K562 (cell line): Measurements from ENCODE around the gene ASS1. TPM values are rescaled to one million over a fixed set of nuclear protein-coding genes. Genes with fewer than 3 reads are reported as not detected.
A peak's percentile ranks its signal among the peaks of the same experiment; 100 is the strongest.

ENCODE experiments used
- BRCA1 ChIP-seq, 2 experiments: fragments of 450-650 bp in 1 of 2; sonication (generic) in 1 of 2; formaldehyde crosslinking in 1 of 2; IDR thresholded peaks; 2 replicates each; pipeline versions ENCODE4 v1.5.0 to v1.6.1; 2017 to 2020; ENCODE audit warnings: mild to moderate bottlenecking in 1 of 2, missing genetic modification reagents in 1 of 2
- ETV5 ChIP-seq: sonication (generic); formaldehyde crosslinking; IDR thresholded peaks from 2 replicates; pipeline ENCODE4 v1.4.0; 2020; ENCODE audit warnings: low read depth, mild to moderate bottlenecking, missing genetic modification reagents
- FOS ChIP-seq: IDR thresholded peaks from 3 replicates; pipeline ENCODE4 v1.6.1; 2011; ENCODE audit not compliant: insufficient read length; ENCODE audit errors: extremely low read depth
- HLTF ChIP-seq: fragments of 450-650 bp; IDR thresholded peaks from 2 replicates; pipeline ENCODE4 v1.6.1; 2016
- MCM2 ChIP-seq: fragments of 450-650 bp; IDR thresholded peaks from 2 replicates; pipeline ENCODE4 v1.6.1; 2017; ENCODE audit warnings: low read depth, mild to moderate bottlenecking
- MNT ChIP-seq, 2 experiments: fragments of 450-650 bp; conservative IDR thresholded peaks; 2 replicates each; pipeline ENCODE4 v1.6.1; 2017; ENCODE audit warnings: mild to moderate bottlenecking in 2 of 2, moderate library complexity in 2 of 2
- NEUROD1 ChIP-seq: fragments of 150-350 bp; IDR thresholded peaks from 2 replicates; pipeline ENCODE4 v1.6.1; 2014; ENCODE audit warnings: borderline replicate concordance, low read length, low read depth; ENCODE audit not compliant: partially characterized antibody
- NFIC ChIP-seq: fragments of 450-650 bp; IDR thresholded peaks from 2 replicates; pipeline ENCODE4 v1.6.1; 2017; ENCODE audit warnings: mild to moderate bottlenecking, inconsistent platforms
- PBX2 ChIP-seq, 2 experiments: IDR thresholded peaks in 1 of 2; conservative IDR thresholded peaks in 1 of 2; 2 replicates each; pipeline ENCODE4 v1.6.1; 2016; ENCODE audit warnings: low read depth in 2 of 2, mild to moderate bottlenecking in 1 of 2, missing compliant biosample characterization in 1 of 2, missing genetic modification characterization in 1 of 2, moderate library complexity in 1 of 2
- PHB ChIP-seq: fragments of 250-450 bp; sonication (Bioruptor Pico); IDR thresholded peaks from 2 replicates; pipeline ENCODE4 v1.5.0; 2021
- ZBTB40 ChIP-seq, 2 experiments: fragments of 450-650 bp in 1 of 2; sonication (generic) in 1 of 2; formaldehyde crosslinking in 1 of 2; IDR thresholded peaks; 2 replicates each; pipeline versions ENCODE4 v1.7.1 to v1.9.0; 2016 to 2022; ENCODE audit warnings: inconsistent platforms in 1 of 2, mild to moderate bottlenecking in 1 of 2, missing genetic modification reagents in 1 of 2
- ZNF23 ChIP-seq: fragments of 250-450 bp; sonication (Bioruptor Pico); IDR thresholded peaks from 2 replicates; pipeline ENCODE4 v1.4.0; 2020; ENCODE audit warnings: mild to moderate bottlenecking
- ZNF384 ChIP-seq: IDR thresholded peaks from 2 replicates; pipeline ENCODE4 v1.6.1; 2012; ENCODE audit warnings: low read depth, low read length, improper control_type of control experiment
- polyA plus RNA-seq, 8 experiments: library from polyadenylated mRNA; depleted of rRNA in 4 of 8; stranded (reverse) in 5 of 8; unstranded in 3 of 8; fragments of >200 nt; fragmentation: Nextera tagmentation in 2 of 8; fragmentation: Illumina TruSeq in 1 of 8; extraction: Ambion mirVana in 2 of 8; extraction: Trizol in 1 of 8; gene quantifications; 2 replicates each; pipeline versions ENCODE4 v1.2.1 to v1.2.3, GENCODE V29; 2011 to 2014; ENCODE audit warnings: inconsistent platforms in 1 of 8, missing spikeins in 1 of 8
- total RNA-seq, 7 experiments: library from RNA; depleted of rRNA in 6 of 7; stranded (reverse); fragments of >200 nt in 6 of 7; fragmentation: Illumina TruSeq in 2 of 7; extraction: Trizol in 2 of 7; gene quantifications; 2 replicates each; pipeline versions ENCODE4 v1.2.1 to v1.2.3, GENCODE V29; 2011 to 2021; ENCODE audit warnings: low replicate concordance in 1 of 7

Gene ASS1
- total and polyA plus RNA-seq, 9 of the 15 experiments (the other 6 are each of a cell fraction or from before 2014, with no cell fraction given): 1.5 to 5.7 (median 3.7) TPM

GRCh38 chr9:130498298-130498917 is 53.6 kb downstream of the ASS1 start (continued):
- TF ChIP-seq NFIC: peak; percentile 85
- no peak for TF ChIP-seq NEUROD1
- no peak for TF ChIP-seq MCM2
- TF ChIP-seq ZBTB40 (IDR thresholded peaks at IDR 0.05): no peak
- no peak for TF ChIP-seq ZBTB40 (CRISPR knock-in tag; IDR thresholded peaks at IDR 0.05)
- TF ChIP-seq FOS: no peak
- TF ChIP-seq ETV5 (CRISPR knock-in tag): no peak
- no peak for TF ChIP-seq PBX2 (CRISPR knock-in tag; IDR thresholded peaks at IDR 0.05; ENCODE audit: low read depth)
- TF ChIP-seq PBX2 (tag; conservative IDR thresholded peaks at IDR 0.05; ENCODE audit: low read depth): peak; percentile 27; the same call in 1 of the 2 replicates
- no peak for TF ChIP-seq ZNF384
- TF ChIP-seq HLTF: no peak
- TF ChIP-seq MNT (conservative IDR thresholded peaks at IDR 0.05): 0 out of 4 replicates have a peak, but pooled peaks of 1 of the 2 experiments have one; percentile 27
- no peak for TF ChIP-seq PHB (CRISPR knock-in tag)
- TF ChIP-seq ZNF23 (CRISPR knock-in tag): no peak
- TF ChIP-seq BRCA1 (IDR thresholded peaks at IDR 0.05): no peak
- TF ChIP-seq BRCA1 (CRISPR knock-in tag; IDR thresholded peaks at IDR 0.05): no peak
